NCI-H1694 (cell line): ENCODE data around the gene HOXC10.

Experiments used
- DNase-seq: peaks from one replicate; lab custom pipeline; 2025; lab: John Stamatoyannopoulos, UW

Gene HOXC10

DNA sequence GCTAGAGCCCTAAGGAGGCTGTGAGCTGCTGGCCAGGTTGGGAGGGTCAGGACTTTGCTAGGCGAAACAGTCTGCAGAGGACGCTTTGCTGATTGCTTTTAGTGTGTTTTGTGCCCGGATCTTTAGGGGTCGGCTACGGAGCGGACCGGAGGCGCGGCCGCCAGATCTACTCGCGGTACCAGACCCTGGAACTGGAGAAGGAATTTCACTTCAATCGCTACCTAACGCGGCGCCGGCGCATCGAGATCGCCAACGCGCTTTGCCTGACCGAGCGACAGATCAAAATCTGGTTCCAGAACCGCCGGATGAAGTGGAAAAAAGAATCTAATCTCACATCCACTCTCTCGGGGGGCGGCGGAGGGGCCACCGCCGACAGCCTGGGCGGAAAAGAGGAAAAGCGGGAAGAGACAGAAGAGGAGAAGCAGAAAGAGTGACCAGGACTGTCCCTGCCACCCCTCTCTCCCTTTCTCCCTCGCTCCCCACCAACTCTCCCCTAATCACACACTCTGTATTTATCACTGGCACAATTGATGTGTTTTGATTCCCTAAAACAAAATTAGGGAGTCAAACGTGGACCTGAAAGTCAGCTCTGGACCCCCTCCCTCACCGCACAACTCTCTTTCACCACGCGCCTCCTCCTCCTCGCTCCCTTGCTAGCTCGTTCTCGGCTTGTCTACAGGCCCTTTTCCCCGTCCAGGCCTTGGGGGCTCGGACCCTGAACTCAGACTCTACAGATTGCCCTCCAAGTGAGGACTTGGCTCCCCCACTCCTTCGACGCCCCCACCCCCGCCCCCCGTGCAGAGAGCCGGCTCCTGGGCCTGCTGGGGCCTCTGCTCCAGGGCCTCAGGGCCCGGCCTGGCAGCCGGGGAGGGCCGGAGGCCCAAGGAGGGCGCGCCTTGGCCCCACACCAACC is 44.8 kb downstream of the HOXC10 start:
- no peak for DNase-seq

DNA sequence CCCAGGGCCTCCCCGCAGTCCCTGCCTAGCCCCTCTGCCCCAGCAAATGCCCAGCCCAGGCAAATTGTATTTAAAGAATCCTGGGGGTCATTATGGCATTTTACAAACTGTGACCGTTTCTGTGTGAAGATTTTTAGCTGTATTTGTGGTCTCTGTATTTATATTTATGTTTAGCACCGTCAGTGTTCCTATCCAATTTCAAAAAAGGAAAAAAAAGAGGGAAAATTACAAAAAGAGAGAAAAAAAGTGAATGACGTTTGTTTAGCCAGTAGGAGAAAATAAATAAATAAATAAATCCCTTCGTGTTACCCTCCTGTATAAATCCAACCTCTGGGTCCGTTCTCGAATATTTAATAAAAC is 45.5 kb downstream of the HOXC10 start:
- no peak for DNase-seq

DNA sequence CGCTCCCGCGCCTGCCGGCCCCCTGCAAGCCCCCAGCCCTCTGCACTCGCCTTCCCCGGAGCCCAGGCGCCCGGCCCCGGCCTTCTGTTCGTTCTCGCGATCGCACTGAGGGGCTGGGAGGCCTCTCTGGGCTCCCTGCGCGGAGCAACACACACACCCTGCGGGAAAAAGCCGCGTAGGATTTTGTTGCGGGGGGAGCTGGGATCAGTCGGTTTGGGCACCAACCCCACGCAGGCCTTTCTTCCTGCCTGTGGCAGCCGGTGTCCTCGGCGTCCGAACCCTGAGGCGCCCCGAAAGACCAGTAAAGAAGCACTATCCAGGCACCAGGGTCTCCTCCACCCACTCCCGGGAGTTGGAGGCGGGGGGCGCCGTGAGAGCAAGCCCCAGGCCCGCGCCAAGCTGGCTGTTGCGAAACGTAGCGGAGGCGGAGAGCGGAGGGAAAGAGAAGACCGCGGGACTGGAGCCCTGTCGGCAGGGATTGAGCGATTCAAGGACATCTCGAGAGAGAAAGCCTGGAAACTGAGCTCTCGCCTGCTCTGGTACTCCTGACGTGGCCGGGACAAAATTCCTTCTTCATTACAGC is 46.0 kb downstream of the HOXC10 start:
- no peak for DNase-seq

DNA sequence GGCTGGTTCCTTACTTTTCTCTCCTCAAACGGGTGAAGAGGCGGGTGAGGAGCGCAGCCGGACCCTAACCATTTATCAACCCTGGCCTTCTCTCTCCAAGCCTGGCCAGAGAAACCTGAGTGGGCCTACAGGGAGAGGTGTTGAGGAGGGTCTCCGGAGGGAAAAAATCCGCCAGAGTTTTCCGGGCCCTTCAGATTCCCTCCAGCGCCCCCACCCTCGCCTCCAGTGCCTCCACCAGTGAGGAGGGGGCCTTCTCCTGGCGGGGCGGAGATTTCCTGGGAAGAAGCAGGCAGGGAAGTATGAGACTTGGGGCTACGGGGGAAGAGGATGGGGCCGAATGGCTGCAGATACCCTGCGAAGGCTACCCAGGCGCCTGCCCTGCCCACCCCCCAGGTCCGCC is 46.5 kb downstream of the HOXC10 start:
- DNase-seq: no peak

DNA sequence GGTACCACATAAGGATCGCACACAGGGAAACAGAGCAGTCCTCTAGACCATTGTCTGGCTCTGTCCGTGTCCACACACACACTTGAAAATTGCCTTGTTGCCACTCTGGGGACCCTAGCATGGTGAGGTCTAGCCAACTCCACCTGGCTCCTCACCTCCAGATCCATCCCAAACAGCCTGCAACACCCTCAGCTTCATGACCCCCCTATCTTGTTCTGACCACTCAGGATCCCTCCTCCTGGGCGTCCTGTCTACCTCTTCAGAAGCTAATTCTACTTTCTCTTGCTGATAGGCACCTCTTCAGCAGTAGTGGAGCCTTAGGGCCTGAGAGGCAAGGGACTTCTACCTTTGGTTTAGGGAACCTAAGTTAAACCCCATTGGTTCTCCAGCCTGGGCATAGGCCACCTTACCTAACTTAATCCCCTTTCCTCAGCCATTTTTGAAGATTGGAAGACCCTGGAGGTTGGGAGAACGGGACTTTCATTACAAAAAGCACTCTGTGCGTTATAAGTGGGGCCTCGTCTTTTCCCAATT is 47.2 kb downstream of the HOXC10 start:
- no peak for DNase-seq

DNA sequence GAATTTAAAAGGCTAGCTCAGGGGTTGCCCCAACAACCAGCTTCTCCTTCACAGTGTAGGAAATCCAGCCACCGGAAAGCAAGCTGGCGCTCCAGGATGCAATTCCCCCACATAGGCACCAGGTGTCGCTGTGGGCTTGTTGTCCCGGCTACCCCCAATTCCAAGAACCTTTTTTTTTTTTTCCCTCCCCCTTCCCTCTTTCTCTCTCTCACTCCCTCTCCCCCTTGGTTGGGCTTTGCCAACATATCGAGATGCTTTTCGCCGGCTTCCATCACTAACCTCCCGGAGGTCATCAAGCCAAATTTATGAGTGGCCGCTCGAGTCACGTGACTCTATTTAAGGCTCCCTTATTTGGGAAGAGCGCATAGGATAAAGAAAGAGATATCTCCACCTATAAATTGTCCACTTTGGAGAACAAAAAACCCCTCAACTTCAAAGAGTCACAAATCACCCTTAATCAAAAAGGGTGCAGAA is 47.7 kb downstream of the HOXC10 start, which contains the start of gene HOXC5:
Gene HOXC5 (plus strand): TSS at position 424 of the 474 bp plus-strand sequence. CDS start 73 bp downstream, outside the sequence.
- DNase-seq: peak; percentile 95

DNA sequence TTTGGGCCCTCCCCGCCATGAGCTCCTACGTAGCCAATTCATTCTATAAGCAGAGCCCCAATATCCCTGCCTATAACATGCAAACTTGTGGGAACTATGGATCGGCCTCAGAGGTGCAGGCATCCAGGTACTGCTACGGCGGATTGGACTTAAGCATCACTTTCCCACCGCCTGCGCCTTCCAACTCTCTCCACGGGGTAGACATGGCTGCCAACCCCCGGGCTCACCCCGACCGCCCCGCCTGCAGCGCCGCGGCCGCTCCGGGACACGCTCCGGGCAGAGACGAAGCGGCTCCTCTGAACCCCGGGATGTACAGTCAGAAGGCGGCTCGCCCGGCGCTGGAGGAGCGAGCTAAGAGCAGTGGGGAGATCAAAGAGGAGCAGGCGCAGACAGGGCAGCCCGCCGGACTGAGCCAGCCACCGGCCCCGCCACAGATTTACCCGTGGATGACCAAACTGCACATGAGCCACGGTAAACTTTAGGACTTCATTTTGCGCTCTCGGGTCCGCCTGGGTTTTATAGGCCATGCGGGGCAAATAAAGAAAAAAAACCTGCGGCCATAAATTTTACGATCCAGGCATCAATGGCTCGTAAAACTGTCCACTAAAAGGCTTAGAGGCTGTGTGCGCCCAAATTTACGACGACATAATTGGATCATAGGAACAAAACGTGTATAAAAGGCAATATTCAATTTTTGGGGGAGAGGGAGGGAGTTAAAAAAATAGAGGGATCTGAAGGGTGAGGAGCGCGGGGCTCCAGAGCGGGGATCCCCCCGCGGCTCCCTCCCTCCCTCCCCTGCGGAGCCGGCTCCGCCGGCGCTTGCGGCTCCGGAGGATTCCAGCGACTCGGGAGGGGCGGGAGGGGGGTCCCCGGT is 48.4 kb downstream of the HOXC10 start:
- peak; percentile 38 for DNase-seq

DNA sequence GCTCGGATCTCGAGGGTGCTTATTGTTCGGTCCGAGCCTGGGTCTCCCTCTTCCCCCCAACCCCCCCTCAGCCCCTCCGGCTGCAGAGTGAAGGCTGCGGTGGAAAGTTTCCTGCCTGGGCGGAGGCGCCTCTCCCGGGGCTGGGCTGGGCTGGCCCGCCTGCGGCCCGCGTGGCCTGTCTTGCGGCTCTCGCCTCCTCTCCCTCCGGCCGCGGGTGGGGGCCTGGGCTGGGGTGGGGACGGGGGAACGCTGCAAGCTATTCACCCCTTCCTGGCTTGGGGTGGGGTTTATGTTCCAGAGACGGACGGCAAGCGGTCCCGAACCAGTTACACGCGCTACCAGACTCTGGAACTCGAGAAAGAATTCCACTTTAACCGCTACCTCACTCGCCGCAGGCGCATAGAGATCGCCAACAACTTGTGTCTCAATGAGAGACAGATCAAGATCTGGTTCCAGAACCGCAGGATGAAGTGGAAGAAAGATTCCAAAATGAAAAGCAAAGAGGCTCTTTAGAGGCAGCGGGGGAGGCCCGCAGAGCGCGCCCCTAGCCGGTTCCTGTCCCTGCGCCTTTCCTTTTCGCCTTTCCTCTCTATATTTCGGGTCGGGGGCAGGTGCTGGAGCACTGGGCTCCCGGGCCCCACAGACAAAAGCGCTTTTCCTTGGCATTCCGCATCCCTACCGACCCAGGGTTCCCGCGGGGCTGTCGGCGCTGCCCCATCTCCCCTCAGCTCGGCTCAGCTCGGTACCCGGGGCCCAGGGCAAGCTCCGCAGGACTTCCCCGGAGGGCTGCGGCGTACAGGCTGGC is 49.2 kb downstream of the HOXC10 start:
- no peak for DNase-seq

DNA sequence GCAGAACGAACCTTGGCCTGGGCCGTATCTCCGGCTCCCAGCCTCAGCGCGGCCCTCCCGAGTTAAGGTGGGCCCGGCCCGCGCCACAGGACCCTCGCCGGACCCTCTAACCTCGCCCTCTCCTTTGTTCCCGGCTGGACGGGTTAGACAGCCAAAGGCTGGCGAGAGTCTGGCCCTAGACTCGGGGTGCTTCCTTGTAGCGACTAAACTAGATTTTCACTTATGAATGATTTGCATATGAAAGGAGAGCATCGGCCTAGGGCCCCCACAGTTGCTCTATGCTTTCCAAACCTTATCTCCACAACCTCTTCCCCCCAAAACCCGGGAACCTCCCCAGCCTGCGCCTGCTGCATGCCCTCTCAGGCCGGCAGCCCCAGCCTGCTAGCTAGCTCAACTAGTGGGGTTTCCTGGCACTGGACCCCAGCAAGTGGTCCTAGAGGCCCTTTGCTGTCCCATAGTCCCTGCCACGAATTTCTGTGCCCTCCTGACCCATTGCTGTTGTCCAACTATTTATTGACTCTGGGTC is 49.9 kb downstream of the HOXC10 start:
- no peak for DNase-seq

DNA sequence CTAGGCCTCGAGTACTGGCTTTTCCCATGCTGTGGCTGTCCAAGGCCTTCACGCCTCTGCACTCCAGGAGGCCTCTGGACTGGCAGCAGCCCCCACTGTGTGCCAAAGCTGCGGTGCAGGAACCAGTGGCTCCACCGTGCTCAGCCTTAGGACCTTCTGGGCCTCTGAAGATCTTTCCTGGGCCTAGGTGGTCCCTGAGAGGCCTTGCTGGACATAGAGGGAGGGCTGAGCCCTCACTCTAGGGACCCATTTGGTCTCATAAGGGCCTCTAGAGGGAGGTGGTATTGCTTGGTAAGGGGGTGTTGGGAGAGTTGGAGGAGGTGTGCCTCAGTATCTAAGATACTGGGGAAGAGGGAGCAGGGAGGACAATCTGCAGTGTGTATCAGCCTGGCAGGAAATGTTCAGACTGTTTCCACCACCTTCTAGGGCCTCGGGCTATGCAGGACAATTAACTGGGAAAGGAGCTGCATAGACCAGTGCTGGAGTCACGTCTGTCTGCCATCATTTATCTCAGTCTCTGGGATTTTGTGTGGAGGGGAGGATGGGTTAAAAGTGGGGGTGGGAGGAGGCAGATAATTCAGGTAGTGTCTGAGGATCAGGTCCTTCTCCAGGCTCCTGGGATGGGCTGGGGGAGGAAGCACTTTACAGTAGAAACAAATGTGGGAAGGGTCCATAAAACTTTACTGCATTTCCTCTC is 50.8 kb downstream of the HOXC10 start:
- DNase-seq: no peak

DNA sequence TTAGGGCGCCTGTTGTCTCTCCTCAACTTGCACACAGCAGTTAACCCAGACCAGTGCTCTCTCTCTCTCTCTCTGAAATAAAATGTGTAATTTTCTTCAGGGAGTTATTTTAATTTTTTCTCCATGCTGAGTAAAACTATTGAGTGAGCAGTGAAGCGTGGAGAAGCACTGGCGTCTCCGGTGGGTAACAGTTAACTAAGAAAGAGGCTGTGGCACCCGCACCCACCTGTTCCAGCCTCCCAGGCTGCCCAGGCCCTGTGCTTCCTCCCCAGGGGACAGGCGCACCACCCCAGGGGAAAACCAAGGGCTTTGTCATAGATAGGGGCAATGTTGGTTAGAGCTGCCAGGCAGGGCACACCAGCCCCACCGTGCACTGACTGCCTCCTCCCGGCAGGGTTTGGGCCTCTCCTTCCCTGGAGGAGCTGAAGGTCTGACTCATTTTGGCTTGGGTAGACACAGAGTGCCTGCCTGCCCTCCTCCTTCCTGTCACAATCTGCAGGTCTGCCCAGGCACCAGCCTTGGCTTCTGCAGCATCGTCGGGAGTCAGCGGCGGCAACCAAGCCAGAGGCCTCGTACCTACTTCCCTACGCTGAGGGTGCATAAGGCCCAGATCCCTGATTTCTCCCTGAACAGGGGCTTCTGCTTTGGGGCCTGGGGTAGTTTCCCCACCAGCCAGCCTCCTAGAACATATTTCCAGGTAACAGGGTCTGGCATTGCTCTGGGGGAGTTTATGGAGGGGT is 51.8 kb downstream of the HOXC10 start:
- no peak for DNase-seq

DNA sequence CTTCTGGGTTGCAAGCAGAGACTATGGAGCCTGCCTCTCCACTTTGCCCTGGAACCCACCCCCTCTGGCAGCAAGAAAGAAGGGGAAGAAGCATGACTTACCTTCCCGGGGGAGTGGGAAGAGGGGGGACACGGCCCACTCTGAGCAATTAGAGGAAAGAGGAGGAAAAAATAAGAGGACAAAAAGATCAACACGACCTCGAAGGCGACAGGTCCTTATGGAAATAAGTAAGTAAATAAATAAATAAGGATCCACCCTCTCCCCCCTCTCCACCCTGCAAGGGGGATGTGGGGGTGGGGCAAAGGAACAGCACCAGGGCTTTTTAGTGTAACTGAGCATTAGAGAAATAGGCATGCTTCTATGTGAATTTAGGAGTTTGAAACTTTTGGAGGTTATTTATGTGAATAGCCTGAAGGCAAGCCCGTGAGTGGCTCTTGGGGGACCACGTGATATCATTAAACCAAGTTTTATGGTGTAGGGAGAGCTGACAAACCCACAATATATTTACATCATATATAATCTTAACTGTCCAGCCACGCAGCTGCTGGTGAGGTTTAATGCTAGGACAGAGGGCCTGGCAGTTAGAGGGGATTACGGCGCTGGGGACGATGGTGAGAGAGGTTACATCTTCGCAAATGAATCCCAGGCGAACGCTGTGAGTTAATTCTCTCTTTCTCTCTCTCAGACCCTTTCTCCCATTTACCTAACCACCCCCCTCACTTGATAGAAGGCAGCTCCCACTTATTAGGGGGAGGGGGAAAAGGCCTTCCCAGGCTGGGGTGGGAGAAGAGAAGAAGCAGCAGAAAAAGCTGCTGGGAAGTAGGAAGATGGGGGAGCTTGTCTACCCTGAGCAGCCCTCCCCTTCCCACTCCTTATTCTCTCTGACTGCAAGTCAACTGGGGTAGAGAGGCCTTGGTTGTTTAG is 52.7 kb downstream of the HOXC10 start:
- DNase-seq: no peak

DNA sequence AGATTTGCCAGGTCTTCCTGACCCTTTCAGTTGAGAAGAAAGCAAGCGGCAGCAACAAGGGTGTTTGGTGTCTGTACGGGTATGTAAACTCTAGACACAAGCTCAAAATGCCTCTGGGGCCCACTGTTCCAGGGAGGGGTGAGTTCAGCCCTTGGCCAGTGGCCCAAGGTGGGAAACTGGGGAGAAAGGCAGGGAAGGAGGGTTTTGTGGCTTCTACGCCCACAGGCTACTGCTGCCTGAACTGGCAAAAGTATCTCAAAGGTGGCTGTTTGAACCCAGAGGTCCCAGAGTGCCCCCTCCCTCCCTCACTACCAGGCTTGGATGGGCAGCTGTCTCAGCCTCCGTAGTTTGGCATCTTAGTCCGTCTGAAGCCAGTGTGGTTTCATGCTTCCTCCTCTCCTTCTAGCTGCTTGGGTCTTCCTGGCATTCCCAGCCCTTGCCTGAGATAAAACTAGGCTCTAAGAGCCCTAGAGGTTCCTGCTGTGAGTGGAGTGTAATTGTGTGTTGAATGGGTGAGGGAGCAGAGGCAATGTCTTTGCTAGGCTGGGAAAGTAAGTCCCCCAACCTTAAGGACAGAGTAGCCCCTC is 53.4 kb downstream of the HOXC10 start:
- no peak for DNase-seq

DNA sequence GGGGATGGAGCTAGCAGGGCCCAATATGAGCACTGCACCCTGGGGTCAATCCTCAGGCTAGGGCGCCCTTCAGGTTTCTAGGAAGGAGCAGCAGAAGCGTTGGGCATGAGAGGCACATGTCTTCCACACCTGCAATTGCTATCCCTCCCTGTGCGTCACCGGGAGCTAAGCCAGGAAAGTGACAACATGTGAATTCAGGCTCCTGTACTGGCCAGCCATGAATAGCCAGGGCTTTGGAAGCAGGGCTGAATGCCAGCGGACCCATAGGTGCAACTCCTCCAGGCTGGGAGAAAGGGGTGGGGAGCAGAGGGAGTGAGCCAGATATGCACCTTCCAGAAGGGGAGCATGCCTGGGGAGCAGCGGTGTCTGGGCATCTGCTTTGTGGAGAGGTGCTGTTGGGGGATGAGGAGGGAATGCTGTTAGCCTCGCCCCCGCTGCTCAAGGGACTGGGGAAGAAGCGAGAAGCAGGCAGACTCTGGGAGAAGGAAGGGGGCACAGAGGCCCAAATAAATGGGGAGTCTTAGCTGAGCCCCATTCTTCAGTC is 54.0 kb downstream of the HOXC10 start:
- DNase-seq: no peak

DNA sequence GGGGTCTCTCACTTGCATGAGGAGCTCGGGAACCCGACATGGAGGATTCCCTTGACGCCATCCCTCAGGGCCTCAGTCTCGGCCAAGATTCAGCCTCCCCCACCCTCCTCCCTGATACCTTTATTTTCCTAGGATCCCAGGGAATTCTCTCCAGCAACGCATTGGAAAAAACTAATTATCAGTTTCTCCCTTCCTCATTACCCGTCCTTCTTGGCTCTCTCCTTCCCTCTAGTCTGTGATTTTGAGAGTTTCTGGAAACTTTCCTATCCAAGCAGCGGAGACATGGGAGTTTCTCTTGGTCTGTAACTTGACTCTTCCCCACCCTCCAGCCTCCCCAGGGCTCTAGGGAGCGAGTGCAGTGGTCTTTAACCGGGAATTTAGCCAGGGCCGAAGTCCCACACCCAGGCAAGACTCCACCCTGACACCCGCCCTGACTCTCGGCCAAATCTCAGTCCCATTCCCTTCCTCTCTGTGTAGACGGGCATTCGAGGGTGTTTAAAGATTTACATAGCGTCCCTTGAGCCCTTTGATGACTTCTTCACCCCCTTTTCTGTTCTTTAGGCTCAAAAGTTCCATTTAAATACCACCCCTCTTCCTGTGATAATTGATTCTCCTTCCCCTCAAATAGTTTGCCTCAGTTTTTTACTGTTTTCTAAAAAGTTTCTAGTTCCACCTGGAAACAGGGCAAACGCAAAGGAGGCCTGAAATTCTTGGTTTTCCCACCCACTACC is 54.6 kb downstream of the HOXC10 start:
- no peak for DNase-seq
